ENCODE measurements around the gene DLX4. TPM values are rescaled to one million over a fixed set of nuclear protein-coding genes. Genes with fewer than 3 reads are reported as not detected.

Gene DLX4
- total RNA-seq, 1 experiment from 2014 or later = 1.3 TPM

DNA sequence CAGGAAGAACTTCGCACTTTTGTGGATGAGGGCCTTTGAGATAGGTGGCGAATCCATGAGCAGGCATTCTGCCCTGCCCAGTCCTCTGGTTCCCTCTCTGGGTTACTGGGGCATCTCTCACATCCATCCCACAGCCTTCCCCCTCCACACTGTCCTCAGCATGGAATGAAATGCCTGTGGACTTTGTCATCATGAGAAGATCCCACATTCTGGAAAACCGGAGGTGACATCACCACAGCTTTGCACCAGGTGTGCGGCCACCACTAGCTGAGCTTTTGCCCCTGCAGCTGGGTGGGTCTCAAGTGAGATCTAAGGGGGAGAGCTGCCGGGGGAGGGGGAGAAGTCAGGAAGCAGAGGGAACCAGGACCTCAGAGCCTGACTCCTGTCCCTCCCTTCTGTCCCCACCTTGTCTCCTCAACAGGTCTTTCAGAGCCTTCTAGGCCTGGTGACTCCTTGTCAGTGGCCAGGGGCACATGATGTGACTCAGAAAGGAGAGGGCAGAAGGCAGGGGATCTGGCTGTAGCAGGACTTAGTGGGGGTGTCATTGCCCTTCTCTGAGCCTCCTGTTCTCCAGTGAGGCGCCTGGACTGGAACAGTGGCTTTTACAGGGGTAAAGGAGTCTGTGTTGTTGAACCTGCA lies 40.0 kb upstream of the DLX4 start:
- TF ChIP-seq KAT7 (CRISPR knock-in tag; IDR thresholded peaks at IDR 0.05; ENCODE audit: borderline replicate concordance) (no peak), ZNF671 (CRISPR knock-in tag; IDR thresholded peaks at IDR 0.05) (no peak), SMAD4 (CRISPR knock-in tag; IDR thresholded peaks at IDR 0.05) (no peak)
- TF ChIP-seq, protein P1, sequence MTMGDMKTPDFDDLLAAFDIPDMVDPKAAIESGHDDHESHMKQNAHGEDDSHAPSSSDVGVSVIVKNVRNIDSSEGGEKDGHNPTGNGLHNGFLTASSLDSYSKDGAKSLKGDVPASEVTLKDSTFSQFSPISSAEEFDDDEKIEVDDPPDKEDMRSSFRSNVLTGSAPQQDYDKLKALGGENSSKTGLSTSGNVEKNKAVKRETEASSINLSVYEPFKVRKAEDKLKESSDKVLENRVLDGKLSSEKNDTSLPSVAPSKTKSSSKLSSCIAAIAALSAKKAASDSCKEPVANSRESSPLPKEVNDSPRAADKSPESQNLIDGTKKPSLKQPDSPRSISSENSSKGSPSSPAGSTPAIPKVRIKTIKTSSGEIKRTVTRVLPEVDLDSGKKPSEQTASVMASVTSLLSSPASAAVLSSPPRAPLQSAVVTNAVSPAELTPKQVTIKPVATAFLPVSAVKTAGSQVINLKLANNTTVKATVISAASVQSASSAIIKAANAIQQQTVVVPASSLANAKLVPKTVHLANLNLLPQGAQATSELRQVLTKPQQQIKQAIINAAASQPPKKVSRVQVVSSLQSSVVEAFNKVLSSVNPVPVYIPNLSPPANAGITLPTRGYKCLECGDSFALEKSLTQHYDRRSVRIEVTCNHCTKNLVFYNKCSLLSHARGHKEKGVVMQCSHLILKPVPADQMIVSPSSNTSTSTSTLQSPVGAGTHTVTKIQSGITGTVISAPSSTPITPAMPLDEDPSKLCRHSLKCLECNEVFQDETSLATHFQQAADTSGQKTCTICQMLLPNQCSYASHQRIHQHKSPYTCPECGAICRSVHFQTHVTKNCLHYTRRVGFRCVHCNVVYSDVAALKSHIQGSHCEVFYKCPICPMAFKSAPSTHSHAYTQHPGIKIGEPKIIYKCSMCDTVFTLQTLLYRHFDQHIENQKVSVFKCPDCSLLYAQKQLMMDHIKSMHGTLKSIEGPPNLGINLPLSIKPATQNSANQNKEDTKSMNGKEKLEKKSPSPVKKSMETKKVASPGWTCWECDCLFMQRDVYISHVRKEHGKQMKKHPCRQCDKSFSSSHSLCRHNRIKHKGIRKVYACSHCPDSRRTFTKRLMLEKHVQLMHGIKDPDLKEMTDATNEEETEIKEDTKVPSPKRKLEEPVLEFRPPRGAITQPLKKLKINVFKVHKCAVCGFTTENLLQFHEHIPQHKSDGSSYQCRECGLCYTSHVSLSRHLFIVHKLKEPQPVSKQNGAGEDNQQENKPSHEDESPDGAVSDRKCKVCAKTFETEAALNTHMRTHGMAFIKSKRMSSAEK (CRISPR knock-in tag; IDR thresholded peaks at IDR 0.05; ENCODE audit: borderline replicate concordance) = no peak
- CTCF ChIA-PET = interaction anchor here (0.7 to 0.9 kb wide), 2 partner anchors 18 to 67 kb away, joined by 3 read pairs; no protein-coding TSS in a partner anchor

DNA sequence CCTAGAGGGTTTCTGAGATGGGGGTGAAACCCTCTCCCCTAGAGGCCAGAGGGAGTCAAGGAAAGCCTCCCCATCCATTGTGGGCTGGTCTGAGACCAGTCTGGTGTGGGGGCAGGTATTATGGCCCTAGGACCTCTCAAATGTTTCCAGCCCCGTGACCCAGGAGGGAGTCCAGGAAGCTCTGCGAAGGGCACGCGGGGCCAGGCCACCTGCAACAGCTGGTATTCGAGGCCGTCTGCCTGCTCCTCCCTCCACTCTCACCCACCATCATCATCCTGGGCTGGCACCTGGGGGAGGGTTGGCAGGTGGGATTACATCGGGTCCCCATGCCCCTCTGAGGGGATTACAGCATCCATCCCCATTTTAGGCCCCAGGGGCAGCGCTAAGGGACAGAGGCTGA lies 38.1 kb upstream of the DLX4 start:
- ChIA-PET POLR2A (no interaction called here), CTCF (interaction anchor here (1.0 to 1.7 kb wide), 3 partner anchors 22 to 68 kb away, joined by 3 to 5 read pairs (median 3); no protein-coding TSS in a partner anchor)
- Mint-ChIP-seq H3K4me1 (peaks cover 8% of the 10 kb centered on the region), H3K27ac (no peak overlapping the region), H3K4me3 (no peak overlapping the region), H3K9me3 (no peaks in the 10 kb centered on the region), H3K27me3 (ENCODE audit: low read depth) (peaks cover 9% of the 10 kb centered on the region), H3K36me3 (no peaks in the 10 kb centered on the region)
- ATAC-seq (no peak), DNase-seq (ENCODE audit: low spot score) (no peak)
- TF ChIP-seq JAZF1 (CRISPR knock-in tag; IDR thresholded peaks at IDR 0.05) = no peak
- TF ChIP-seq, protein P2, sequence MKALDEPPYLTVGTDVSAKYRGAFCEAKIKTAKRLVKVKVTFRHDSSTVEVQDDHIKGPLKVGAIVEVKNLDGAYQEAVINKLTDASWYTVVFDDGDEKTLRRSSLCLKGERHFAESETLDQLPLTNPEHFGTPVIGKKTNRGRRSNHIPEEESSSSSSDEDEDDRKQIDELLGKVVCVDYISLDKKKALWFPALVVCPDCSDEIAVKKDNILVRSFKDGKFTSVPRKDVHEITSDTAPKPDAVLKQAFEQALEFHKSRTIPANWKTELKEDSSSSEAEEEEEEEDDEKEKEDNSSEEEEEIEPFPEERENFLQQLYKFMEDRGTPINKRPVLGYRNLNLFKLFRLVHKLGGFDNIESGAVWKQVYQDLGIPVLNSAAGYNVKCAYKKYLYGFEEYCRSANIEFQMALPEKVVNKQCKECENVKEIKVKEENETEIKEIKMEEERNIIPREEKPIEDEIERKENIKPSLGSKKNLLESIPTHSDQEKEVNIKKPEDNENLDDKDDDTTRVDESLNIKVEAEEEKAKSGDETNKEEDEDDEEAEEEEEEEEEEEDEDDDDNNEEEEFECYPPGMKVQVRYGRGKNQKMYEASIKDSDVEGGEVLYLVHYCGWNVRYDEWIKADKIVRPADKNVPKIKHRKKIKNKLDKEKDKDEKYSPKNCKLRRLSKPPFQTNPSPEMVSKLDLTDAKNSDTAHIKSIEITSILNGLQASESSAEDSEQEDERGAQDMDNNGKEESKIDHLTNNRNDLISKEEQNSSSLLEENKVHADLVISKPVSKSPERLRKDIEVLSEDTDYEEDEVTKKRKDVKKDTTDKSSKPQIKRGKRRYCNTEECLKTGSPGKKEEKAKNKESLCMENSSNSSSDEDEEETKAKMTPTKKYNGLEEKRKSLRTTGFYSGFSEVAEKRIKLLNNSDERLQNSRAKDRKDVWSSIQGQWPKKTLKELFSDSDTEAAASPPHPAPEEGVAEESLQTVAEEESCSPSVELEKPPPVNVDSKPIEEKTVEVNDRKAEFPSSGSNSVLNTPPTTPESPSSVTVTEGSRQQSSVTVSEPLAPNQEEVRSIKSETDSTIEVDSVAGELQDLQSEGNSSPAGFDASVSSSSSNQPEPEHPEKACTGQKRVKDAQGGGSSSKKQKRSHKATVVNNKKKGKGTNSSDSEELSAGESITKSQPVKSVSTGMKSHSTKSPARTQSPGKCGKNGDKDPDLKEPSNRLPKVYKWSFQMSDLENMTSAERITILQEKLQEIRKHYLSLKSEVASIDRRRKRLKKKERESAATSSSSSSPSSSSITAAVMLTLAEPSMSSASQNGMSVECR (CRISPR knock-in tag; IDR thresholded peaks at IDR 0.05; ENCODE audit: borderline replicate concordance) = no peak
- TF ChIP-seq ZNF671 (CRISPR knock-in tag; IDR thresholded peaks at IDR 0.05) = no peak
- no peak for TF ChIP-seq SP1 (CRISPR knock-in tag; conservative IDR thresholded peaks at IDR 0.05)
- no peak for TF ChIP-seq CREM (CRISPR knock-in tag; IDR thresholded peaks at IDR 0.05)
- TF ChIP-seq TP53 (CRISPR knock-in tag; IDR thresholded peaks at IDR 0.05) = no peak
- no peak for TF ChIP-seq MXD4 (CRISPR knock-in tag; IDR thresholded peaks at IDR 0.05; ENCODE audit: borderline replicate concordance)
- TF ChIP-seq, protein P3, sequence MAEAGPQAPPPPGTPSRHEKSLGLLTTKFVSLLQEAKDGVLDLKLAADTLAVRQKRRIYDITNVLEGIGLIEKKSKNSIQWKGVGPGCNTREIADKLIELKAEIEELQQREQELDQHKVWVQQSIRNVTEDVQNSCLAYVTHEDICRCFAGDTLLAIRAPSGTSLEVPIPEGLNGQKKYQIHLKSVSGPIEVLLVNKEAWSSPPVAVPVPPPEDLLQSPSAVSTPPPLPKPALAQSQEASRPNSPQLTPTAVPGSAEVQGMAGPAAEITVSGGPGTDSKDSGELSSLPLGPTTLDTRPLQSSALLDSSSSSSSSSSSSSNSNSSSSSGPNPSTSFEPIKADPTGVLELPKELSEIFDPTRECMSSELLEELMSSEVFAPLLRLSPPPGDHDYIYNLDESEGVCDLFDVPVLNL (CRISPR knock-in tag; IDR thresholded peaks at IDR 0.05; ENCODE audit: borderline replicate concordance, low read depth) = no peak
- TF ChIP-seq, protein P4, sequence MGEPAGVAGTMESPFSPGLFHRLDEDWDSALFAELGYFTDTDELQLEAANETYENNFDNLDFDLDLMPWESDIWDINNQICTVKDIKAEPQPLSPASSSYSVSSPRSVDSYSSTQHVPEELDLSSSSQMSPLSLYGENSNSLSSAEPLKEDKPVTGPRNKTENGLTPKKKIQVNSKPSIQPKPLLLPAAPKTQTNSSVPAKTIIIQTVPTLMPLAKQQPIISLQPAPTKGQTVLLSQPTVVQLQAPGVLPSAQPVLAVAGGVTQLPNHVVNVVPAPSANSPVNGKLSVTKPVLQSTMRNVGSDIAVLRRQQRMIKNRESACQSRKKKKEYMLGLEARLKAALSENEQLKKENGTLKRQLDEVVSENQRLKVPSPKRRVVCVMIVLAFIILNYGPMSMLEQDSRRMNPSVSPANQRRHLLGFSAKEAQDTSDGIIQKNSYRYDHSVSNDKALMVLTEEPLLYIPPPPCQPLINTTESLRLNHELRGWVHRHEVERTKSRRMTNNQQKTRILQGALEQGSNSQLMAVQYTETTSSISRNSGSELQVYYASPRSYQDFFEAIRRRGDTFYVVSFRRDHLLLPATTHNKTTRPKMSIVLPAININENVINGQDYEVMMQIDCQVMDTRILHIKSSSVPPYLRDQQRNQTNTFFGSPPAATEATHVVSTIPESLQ (CRISPR knock-in tag; IDR thresholded peaks at IDR 0.05) = no peak
- no peak for TF ChIP-seq NR1H2 (CRISPR knock-in tag; IDR thresholded peaks at IDR 0.05)
- TF ChIP-seq, protein P5, sequence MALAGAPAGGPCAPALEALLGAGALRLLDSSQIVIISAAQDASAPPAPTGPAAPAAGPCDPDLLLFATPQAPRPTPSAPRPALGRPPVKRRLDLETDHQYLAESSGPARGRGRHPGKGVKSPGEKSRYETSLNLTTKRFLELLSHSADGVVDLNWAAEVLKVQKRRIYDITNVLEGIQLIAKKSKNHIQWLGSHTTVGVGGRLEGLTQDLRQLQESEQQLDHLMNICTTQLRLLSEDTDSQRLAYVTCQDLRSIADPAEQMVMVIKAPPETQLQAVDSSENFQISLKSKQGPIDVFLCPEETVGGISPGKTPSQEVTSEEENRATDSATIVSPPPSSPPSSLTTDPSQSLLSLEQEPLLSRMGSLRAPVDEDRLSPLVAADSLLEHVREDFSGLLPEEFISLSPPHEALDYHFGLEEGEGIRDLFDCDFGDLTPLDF (CRISPR knock-in tag; IDR thresholded peaks at IDR 0.05) = no peak
- no peak for TF ChIP-seq CREB1 (CRISPR knock-in tag; IDR thresholded peaks at IDR 0.05)
- no peak for TF ChIP-seq GTF2I (CRISPR knock-in tag; conservative IDR thresholded peaks at IDR 0.05)
- no peak for TF ChIP-seq ETV6 (CRISPR knock-in tag; IDR thresholded peaks at IDR 0.05)
- TF ChIP-seq, protein P6, sequence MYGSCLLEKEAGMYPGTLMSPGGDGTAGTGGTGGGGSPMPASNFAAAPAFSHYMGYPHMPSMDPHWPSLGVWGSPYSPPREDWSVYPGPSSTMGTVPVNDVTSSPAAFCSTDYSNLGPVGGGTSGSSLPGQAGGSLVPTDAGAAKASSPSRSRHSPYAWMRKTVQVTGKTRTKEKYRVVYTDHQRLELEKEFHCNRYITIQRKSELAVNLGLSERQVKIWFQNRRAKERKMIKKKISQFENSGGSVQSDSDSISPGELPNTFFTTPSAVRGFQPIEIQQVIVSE (CRISPR knock-in tag; IDR thresholded peaks at IDR 0.05; ENCODE audit: borderline replicate concordance) = no peak
- TF ChIP-seq, protein P7, sequence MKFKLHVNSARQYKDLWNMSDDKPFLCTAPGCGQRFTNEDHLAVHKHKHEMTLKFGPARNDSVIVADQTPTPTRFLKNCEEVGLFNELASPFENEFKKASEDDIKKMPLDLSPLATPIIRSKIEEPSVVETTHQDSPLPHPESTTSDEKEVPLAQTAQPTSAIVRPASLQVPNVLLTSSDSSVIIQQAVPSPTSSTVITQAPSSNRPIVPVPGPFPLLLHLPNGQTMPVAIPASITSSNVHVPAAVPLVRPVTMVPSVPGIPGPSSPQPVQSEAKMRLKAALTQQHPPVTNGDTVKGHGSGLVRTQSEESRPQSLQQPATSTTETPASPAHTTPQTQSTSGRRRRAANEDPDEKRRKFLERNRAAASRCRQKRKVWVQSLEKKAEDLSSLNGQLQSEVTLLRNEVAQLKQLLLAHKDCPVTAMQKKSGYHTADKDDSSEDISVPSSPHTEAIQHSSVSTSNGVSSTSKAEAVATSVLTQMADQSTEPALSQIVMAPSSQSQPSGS (CRISPR knock-in tag; IDR thresholded peaks at IDR 0.05; ENCODE audit: borderline replicate concordance, low read depth) = no peak

More for the DNA sequence above, 40.0 kb upstream of the DLX4 start:
- H3K4me1 Mint-ChIP-seq = no peaks in the 10 kb centered on the region
- no peaks in the 10 kb centered on the region for H3K9me3 Mint-ChIP-seq
- DNase-seq (ENCODE audit: low spot score) = no peak
- H3K27ac Mint-ChIP-seq = no peak overlapping the region
- no peak overlapping the region for H3K4me3 Mint-ChIP-seq
- no peaks in the 10 kb centered on the region for H3K36me3 Mint-ChIP-seq
- no peak for ATAC-seq
- H3K27me3 Mint-ChIP-seq (ENCODE audit: low read depth) = peaks cover 6% of the 10 kb centered on the region; the same call in 1 of the 2 replicates
- POLR2A ChIA-PET = no interaction called here
